MM.1S (cell line): ENCODE data around the gene SPP1.

ENCODE experiments used
- DNase-seq: peaks from one replicate; pipeline ENCODE4 v3.0.0-alpha.2; 2015
- H2AFZ ChIP-seq: fragments of 300-600 bp; sonication (generic); 2 replicates; pipeline ENCODE4 v1.6.0; 2016; ENCODE audit warnings: antibody characterized with exemption, low read length
- H3F3A ChIP-seq: fragments of 300-600 bp; sonication (generic); 2 replicates; pipeline ENCODE4 v1.6.1; 2016; ENCODE audit warnings: mild to moderate bottlenecking, antibody characterized with exemption, low read length, moderate library complexity, mixed read lengths; ENCODE audit not compliant: insufficient read depth
- H3K27ac ChIP-seq: fragments of 300-600 bp; sonication (generic); 2 replicates; pipeline ENCODE4 v1.5.1; 2016; ENCODE audit warnings: mild to moderate bottlenecking, low read length
- H3K27me3 ChIP-seq: fragments of 300-600 bp; sonication (generic); replicated peaks from 2 replicates; pipeline ENCODE4 v1.6.0; 2016; ENCODE audit warnings: low read length; ENCODE audit not compliant: insufficient read depth
- H3K36me3 ChIP-seq: fragments of 300-600 bp; sonication (generic); replicated peaks from 2 replicates; pipeline ENCODE4 v1.6.1; 2016; ENCODE audit warnings: mild to moderate bottlenecking, low read length, mixed read lengths; ENCODE audit not compliant: insufficient read depth
- H3K4me1 ChIP-seq: fragments of 300-600 bp; sonication (generic); 2 replicates; pipeline ENCODE4 v1.6.1; 2016; ENCODE audit warnings: low read length, mixed read lengths
- H3K4me2 ChIP-seq: fragments of 300-600 bp; sonication (generic); 2 replicates; pipeline ENCODE4 v1.6.0; 2016; ENCODE audit warnings: low read depth, low read length
- H3K4me3 ChIP-seq: fragments of 300-600 bp; sonication (generic); 2 replicates; pipeline ENCODE4 v1.5.1; 2016; ENCODE audit warnings: low read length, mixed read lengths
- H3K79me2 ChIP-seq: fragments of 300-600 bp; sonication (generic); 2 replicates; pipeline ENCODE4 v1.6.1; 2016; ENCODE audit warnings: mixed run types, low read length, mixed read lengths
- H3K9ac ChIP-seq: fragments of 300-600 bp; sonication (generic); 2 replicates; pipeline ENCODE4 v1.6.1; 2016; ENCODE audit warnings: low read length, mixed read lengths
- H3K9me2 ChIP-seq: fragments of 300-600 bp; sonication (generic); replicated peaks from 2 replicates; pipeline ENCODE4 v1.6.1; 2016; ENCODE audit warnings: mild to moderate bottlenecking, low read length, mixed read lengths; ENCODE audit not compliant: insufficient read depth
- H3K9me3 ChIP-seq: fragments of 300-600 bp; sonication (generic); replicated peaks from 2 replicates; pipeline ENCODE4 v1.6.1; 2016; ENCODE audit warnings: mild to moderate bottlenecking, low read length, mixed read lengths; ENCODE audit not compliant: insufficient read depth
- H4K20me1 ChIP-seq: fragments of 300-600 bp; sonication (generic); 2 replicates; pipeline ENCODE4 v1.6.1; 2016; ENCODE audit warnings: mild to moderate bottlenecking, low read length, moderate library complexity, mixed read lengths; ENCODE audit not compliant: insufficient read depth
- CTCF ChIP-seq: fragments of 300-600 bp; sonication (generic); IDR thresholded peaks from 2 replicates; pipeline ENCODE4 v1.5.1; 2016; ENCODE audit warnings: antibody characterized with exemption, low read length, mixed read lengths
- EZH2 ChIP-seq: fragments of 300-600 bp; sonication (generic); optimal IDR thresholded peaks from 2 replicates; pipeline ENCODE3; 2017; ENCODE audit warnings: low read depth, mild to moderate bottlenecking, antibody characterized with exemption, low read length, mixed read lengths
- EZH2phosphoT487 ChIP-seq: fragments of 300-600 bp; sonication (generic); IDR thresholded peaks from 2 replicates; pipeline ENCODE4 v1.6.1; 2018; ENCODE audit warnings: antibody characterized with exemption, low read length

The SPP1 gene

GRCh38 chr4:87943660-87944149, 31.8 kb upstream of the SPP1 start:
- TF ChIP-seq EZH2: no peak
- no peak for TF ChIP-seq CTCF
- TF ChIP-seq EZH2phosphoT487: no peak
- Histone ChIP-seq H3K79me2 (no peaks in the 10 kb centered on the region), H3K27me3 (no peaks in the 10 kb centered on the region), H2AFZ (no peak overlapping the region), H3F3A (no peaks in the 10 kb centered on the region), H3K36me3 (no peaks in the 10 kb centered on the region), H3K4me1 (no peaks in the 10 kb centered on the region), H3K4me3 (no peak overlapping the region), H3K9me3 (no peaks in the 10 kb centered on the region), H3K9ac (no peak overlapping the region), H3K27ac (no peak overlapping the region), H4K20me1 (no peaks in the 10 kb centered on the region), H3K4me2 (no peak overlapping the region), H3K9me2 (no peaks in the 10 kb centered on the region)
- no peak for DNase-seq

GRCh38 chr4:87944967-87945366, 30.5 kb upstream of the SPP1 start:
- Histone ChIP-seq H3K79me2 (no peaks in the 10 kb centered on the region), H3K36me3 (no peaks in the 10 kb centered on the region), H3K4me2 (no peak overlapping the region), H3K4me1 (no peaks in the 10 kb centered on the region), H3K27ac (no peak overlapping the region), H3K9ac (no peak overlapping the region), H3K27me3 (no peaks in the 10 kb centered on the region), H3K9me3 (no peaks in the 10 kb centered on the region), H3K9me2 (no peaks in the 10 kb centered on the region), H3K4me3 (no peak overlapping the region), H3F3A (no peaks in the 10 kb centered on the region), H4K20me1 (no peaks in the 10 kb centered on the region), H2AFZ (no peak overlapping the region)
- TF ChIP-seq EZH2 (no peak), EZH2phosphoT487 (no peak), CTCF (no peak)
- no peak for DNase-seq

GRCh38 chr4:87946766-87947165, 28.7 kb upstream of the SPP1 start:
- Histone ChIP-seq H3K79me2 (no peaks in the 10 kb centered on the region), H4K20me1 (no peaks in the 10 kb centered on the region), H3K27ac (no peak overlapping the region), H3K27me3 (no peaks in the 10 kb centered on the region), H3K36me3 (no peaks in the 10 kb centered on the region), H3K9ac (no peak overlapping the region), H3K4me2 (no peak overlapping the region), H2AFZ (no peak overlapping the region), H3F3A (no peaks in the 10 kb centered on the region), H3K4me3 (no peak overlapping the region), H3K9me3 (no peaks in the 10 kb centered on the region), H3K4me1 (no peaks in the 10 kb centered on the region), H3K9me2 (no peaks in the 10 kb centered on the region)
- TF ChIP-seq CTCF: no peak
- no peak for TF ChIP-seq EZH2
- no peak for TF ChIP-seq EZH2phosphoT487
- no peak for DNase-seq
